Heart left ventricle (tissue), 13 donors: ENCODE data around the gene RTTN.

Experiments
- CTCF ChIP-seq, 12 donors: fragments of 200-600 bp; sonication (generic) in 4 of 12; IDR thresholded peaks; one replicate each; pipeline versions ENCODE4 v1.5.0 to v1.8.0; 2018 to 2022; ENCODE audit warnings: antibody characterized with exemption in 12 of 12, mild to moderate bottlenecking in 5 of 12
- POLR2A ChIP-seq, 2 donors: fragments of 450-650 bp; IDR thresholded peaks; one replicate each; pipeline ENCODE4 v1.6.1; 2017; ENCODE audit warnings: antibody characterized with exemption in 2 of 2, mild to moderate bottlenecking in 2 of 2, moderate library complexity in 2 of 2
- donor health status: ischemic (EF 13 %, LVEDD 7.1; RV severe dilation, severe dysfunction).
- donor health status: DM: no; HTN: yes; CAD: no.
- donor health status: DM: no; HTN: no; CAD: no.
- donor health status: ischemic (EF 25% LVEDD 6.9; RV normal size, moderate dysfunction).
- donor health status: ischemic (EF 25% LVEDD 5.7; RV mildly dilated, moderate dysfunction).
- donor health status: ischemic (EF 35%, LVEDD 5.7; RV mildly dilated, moderate dysfunction).
- donor health status: nonischemic (EF 11% LVEDD 7.7; RV severe dilation, severe dysfunction).
- donor health status: DM: yes; HTN: yes; CAD: no.
- donor health status: PGD.
- donor health status: ischemic (EF 29% LVEDD 5.4; RV normal size, mild dysfunction).
- donor health status: nonischemic (EF 23%, LVEDD 6.1; RV moderate dilation, normal function).

GRCh38 chr18:70085641-70086040, 119.8 kb downstream of the RTTN start:
- TF ChIP-seq POLR2A (IDR thresholded peaks at IDR 0.05) (no peak), CTCF (IDR thresholded peaks at IDR 0.05) (no peak)
